Mucosa of descending colon (tissue), 3 donors: ENCODE results near the gene FYCO1. TPM values are rescaled to one million over a fixed set of nuclear protein-coding genes. Genes with fewer than 3 reads are reported as not detected.
A peak's percentile ranks its signal among the peaks of the same experiment; 100 is the strongest.

ENCODE experiments used
- ATAC-seq: fragments of 200-7000 bp; cut with Tn5 transposase; one replicate; pipeline ENCODE4 v1.9.1; 2020; ENCODE audit warnings: mild to moderate bottlenecking, moderate library complexity
- DNase-seq, 3 donors: peaks; one replicate each; pipeline ENCODE4 v3.0.0-alpha.2; 2020
- H3K36me3 ChIP-seq: fragments of 200-600 bp; one replicate; pipeline ENCODE4 v1.8.0; 2021; ENCODE audit warnings: low read depth, mild to moderate bottlenecking
- H3K4me1 ChIP-seq: fragments of 200-600 bp; one replicate; pipeline ENCODE4 v1.8.0; 2021; ENCODE audit warnings: low read depth, mild to moderate bottlenecking
- H3K4me3 ChIP-seq: fragments of 200-600 bp; one replicate; pipeline ENCODE4 v1.8.0; 2021; ENCODE audit warnings: mild to moderate bottlenecking
- H3K9me3 ChIP-seq: fragments of 200-600 bp; one replicate; pipeline ENCODE4 v1.8.0; 2021; ENCODE audit warnings: mild to moderate bottlenecking
- CTCF ChIP-seq: fragments of 200-600 bp; IDR thresholded peaks from one replicate; pipeline ENCODE4 v1.8.0; 2022; ENCODE audit warnings: antibody characterized with exemption, mild to moderate bottlenecking
- intact Hi-C, 2 donors: fragments of 100-400 bp; cut with DNase I in 1 of 2; cut with micrococcal nuclease in 1 of 2; formaldehyde crosslinking; loops; one replicate each; pipeline versions ENCODE4 v1.11.0 to v1.11.1; 2022; cut with DNase I, micrococcal nuclease
- total RNA-seq, 3 donors: library from RNA; stranded (reverse); fragmentation: NEBNext Ultra II Directional in 2 of 3; extraction: Animal tissue kit (Norgen Biotek cat#: 25700) in 2 of 3; gene quantifications; one replicate each; pipeline versions ENCODE4 v1.2.1 to v1.2.4, GENCODE V29; 2021 to 2023
- donor health status: DM: no; HTN: no; CAD: no; lungs with moderate emphysema.
- donor health status: DM: no; HTN: no; CAD: no.
- donor health status: DM: no; HTN: yes; CAD: no.

FYCO1 gene
- total RNA-seq, 3 donors from 2014 or later = 25.4 to 76.5 (median 27.7) TPM

- Histone ChIP-seq H3K4me1 (peaks cover 46% of the 10 kb centered on the region), H3K4me3 (no peak overlapping the region), H3K36me3 (no peaks in the 10 kb centered on the region), H3K9me3 (no peaks in the 10 kb centered on the region)
- intact Hi-C loops = no loop called here
- TF ChIP-seq CTCF = no peak
- no peak for ATAC-seq
- DNase-seq = no peak
These were observed 5.4 kb downstream of the FYCO1 start for GRCh38 chr3:45990181-45990580.

- DNase-seq = no peak
- Histone ChIP-seq H3K36me3 (no peaks in the 10 kb centered on the region), H3K9me3 (no peaks in the 10 kb centered on the region), H3K4me1 (peaks cover 41% of the 10 kb centered on the region), H3K4me3 (no peak overlapping the region)
- intact Hi-C loops = no loop called here
- peak; percentile 29 for ATAC-seq
- no peak for TF ChIP-seq CTCF
These were observed 6.8 kb downstream of the FYCO1 start for GRCh38 chr3:45988804-45989203.

- Histone ChIP-seq H3K36me3 (no peaks in the 10 kb centered on the region), H3K9me3 (no peaks in the 10 kb centered on the region), H3K4me1 (peaks cover 41% of the 10 kb centered on the region), H3K4me3 (no peak overlapping the region)
- intact Hi-C loops = no loop called here
- TF ChIP-seq CTCF = no peak
- ATAC-seq = no peak
- DNase-seq = no peak
These were observed 7.3 kb downstream of the FYCO1 start for GRCh38 chr3:45988362-45988761.

- no peak for DNase-seq
- intact Hi-C loops = no loop called here
- Histone ChIP-seq H3K36me3 (no peaks in the 10 kb centered on the region), H3K4me1 (peaks cover 41% of the 10 kb centered on the region), H3K4me3 (no peak overlapping the region), H3K9me3 (no peaks in the 10 kb centered on the region)
- no peak for TF ChIP-seq CTCF
- no peak for ATAC-seq
These were observed 8.0 kb downstream of the FYCO1 start for GRCh38 chr3:45987368-45988291.

GRCh38 chr3:45986303-45986982 is 9.2 kb downstream of the FYCO1 start:
- H3K4me1 ChIP-seq = peaks cover 37% of the 10 kb centered on the region

More at GRCh38 chr3:45986303-45986982, 9.2 kb downstream of the FYCO1 start:
- no peak overlapping the region for H3K4me3 ChIP-seq
- TF ChIP-seq CTCF = no peak
- ATAC-seq (peak; percentile 90), DNase-seq (peak in 2 of 3 donors; percentile 42 to 47)
- intact Hi-C loops = no loop called here
- no peaks in the 10 kb centered on the region for H3K9me3 ChIP-seq
- no peaks in the 10 kb centered on the region for H3K36me3 ChIP-seq
